GM19397 (cell line): ENCODE data around the gene CEBPG.

ENCODE experiments used
- ATAC-seq: cut with Tn5 transposase; IDR thresholded peaks from one replicate; pipeline ENCODE4 v1.9.1; 2021; ENCODE audit warnings: mild to moderate bottlenecking, moderate library complexity; ENCODE audit not compliant: unreplicated experiment

The CEBPG gene

DNA sequence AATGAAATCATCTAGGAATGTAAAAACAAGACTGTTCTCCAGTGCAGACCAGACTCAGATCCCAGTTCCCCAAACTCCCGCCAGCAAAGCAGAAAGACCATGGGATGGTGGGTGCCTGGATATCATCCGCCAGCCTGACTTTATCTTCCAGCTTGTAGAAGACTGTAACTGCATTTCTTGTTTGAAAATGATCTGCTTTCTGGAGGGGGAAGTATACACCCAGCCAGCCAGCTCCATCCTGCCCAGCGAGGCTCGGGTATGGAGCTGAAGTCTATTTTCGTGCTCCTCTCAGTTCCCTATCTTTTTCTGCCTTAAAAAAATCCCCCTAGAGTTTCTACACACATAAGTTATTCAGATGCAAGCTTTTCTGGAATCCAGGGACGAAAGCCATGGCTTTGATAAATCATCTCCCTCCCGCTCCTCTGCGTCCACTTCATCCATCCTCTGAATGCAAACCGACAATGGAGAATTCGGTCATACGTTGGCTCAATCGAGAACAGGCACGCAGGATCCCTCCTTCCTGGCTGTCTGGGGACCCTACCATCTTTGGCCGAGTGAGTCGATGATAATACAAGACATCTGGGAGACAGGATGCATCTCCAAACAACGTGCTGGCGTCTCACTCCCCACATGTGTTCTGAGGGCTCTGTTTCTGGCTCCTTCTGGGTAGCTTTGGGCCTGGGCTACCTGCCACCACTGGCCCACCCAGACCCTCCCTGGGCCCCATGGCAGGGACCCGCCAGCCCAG lies 31.2 kb downstream of the CEBPG start:
- ATAC-seq = no peak

DNA sequence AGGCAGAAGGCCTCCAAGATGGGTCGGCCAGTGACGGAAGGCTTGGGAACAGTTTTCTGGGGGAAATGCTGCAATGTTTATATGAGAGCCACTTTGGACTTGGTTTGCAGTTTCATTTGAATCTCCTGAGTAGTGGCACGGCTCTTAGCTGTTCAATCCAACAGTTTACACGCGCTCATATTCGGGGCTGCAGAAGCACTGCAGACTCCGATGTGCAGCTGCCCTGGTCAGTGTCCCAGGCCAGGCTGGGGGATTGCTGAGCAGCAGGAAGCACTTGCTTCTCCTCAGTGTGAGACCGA lies 31.7 kb downstream of the CEBPG start:
- ATAC-seq = no peak

DNA sequence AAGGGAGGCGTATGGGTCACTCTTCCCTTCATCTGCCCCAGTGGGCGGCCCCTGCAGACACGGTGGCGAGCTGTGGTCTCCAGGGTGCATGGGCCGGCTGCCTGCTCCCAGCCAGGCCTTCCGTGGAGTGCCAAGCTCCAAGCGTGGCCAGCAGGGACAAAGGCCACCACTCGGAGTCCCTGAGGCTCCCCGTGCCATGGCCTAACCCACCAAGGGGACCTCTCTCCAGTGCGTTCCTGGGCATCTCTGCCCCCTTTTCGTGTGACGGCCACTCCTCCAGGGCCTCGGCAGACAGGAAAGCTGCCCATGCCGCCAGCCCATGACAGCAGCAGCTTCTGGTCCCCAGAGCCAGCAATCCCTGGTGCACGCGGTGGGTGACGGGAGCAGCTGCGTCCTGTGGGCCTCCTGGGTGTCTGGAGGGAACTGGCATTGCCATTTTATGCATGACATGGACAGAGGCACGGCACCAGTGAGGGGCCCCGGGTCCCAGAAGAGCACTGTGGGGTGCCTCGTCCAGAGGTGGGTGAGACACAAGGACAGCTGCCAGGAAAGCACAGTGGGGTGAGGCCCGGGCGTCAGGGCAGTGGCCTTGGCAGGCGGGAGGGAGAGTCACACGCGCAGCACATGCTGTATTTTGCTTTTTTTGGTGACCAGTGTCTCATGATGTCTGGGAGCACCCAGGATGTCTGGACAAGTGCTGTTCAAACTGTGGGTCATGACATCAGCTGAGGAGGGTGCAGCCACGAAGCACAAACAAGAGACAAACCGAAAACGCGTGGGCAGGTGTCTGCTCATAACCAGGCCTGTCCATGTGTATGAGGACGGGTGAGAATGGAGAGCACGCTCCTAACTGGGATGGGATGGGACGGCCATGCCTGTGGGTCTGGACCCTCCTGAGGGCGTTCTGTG lies 32.3 kb downstream of the CEBPG start:
- no peak for ATAC-seq

DNA sequence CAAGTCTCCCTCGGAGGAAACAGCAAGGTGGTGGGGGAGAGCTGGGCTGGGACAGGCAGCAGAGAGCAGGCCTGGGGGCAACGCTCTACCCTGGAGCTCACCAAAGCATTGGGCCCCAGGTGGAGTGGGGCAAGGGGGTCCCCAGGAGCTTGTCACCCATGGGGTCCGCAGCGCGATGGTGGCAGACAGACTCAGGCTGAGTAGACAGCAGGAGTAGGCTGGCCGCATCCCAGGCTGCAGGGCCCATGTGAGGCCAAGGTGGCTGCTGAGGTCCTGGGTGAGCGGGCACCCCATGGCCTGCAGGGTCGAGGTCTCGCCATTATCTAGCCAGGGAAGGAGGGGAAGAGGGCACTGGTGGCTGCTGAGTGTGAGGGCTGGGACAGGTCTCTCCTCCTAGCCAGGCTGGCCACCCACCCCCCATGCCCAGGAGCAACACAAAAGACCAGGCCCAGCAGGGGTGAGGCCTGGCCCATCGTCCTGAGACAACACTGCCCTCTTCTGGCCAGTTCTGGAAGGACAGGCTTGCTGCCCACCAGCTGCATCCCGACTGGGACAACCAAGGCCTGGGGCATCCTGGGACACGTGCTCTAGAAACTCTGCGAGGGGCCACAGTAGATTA lies 33.1 kb downstream of the CEBPG start:
- no peak for ATAC-seq

DNA sequence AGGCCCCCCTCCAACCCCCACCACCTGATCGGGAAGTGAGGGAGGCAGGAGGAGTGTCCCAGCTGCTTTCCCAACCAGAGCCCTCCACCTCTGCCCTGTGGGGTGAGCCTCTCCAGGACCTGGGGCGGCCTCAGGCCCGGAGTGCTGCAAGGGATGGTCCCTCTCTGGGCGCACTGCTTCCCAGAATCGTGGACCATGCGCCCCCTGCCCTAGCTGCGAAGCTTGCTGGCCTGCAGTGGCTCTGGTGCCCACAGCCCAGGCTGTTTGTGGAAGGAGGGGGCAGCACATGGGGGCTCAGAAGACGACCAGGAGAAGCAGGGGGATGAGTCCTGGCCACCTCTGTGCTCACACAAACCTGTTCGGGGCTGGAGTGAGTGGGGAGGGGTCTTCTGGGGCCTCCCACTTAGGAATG lies 33.6 kb downstream of the CEBPG start:
- no peak for ATAC-seq

DNA sequence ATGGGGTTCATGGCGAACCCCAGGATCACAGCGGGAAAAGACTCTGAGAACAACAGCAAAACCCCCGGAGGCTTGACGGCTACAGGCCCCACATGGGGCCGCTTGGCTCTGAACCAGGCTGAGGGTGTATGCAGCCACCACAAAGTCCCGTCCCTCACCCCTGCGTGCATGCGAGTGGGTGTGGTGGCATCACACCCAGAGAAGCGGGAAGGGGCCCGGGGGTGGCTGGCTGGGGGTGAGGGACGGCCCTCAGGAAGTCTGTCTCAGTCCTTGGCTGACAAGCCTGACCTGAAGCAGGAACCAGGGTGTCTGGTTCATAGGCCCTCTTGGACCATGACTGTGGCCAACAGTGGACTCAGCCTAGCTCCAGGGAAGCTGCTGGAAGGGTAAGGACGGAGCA lies 34.2 kb downstream of the CEBPG start:
- ATAC-seq = no peak

DNA sequence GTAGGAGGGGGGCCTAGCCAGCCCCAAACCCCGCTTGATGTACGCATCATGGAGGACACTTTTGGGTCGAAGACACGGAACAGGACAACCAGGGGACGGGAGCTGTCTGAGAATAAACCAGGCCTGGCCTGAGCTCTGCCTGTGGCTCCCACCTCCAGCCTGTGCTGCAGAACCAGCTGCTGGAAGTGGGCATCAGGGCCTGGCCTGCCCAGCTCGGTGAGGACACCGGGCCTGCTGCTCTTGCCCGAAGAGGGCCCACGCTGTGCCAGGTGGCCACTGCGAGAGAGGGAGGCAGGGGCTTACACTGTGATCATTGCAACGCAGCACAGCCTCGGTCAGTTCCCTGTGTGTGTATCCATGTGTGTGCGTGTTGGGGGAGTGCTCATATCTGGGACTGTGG lies 34.6 kb downstream of the CEBPG start:
- ATAC-seq = no peak

DNA sequence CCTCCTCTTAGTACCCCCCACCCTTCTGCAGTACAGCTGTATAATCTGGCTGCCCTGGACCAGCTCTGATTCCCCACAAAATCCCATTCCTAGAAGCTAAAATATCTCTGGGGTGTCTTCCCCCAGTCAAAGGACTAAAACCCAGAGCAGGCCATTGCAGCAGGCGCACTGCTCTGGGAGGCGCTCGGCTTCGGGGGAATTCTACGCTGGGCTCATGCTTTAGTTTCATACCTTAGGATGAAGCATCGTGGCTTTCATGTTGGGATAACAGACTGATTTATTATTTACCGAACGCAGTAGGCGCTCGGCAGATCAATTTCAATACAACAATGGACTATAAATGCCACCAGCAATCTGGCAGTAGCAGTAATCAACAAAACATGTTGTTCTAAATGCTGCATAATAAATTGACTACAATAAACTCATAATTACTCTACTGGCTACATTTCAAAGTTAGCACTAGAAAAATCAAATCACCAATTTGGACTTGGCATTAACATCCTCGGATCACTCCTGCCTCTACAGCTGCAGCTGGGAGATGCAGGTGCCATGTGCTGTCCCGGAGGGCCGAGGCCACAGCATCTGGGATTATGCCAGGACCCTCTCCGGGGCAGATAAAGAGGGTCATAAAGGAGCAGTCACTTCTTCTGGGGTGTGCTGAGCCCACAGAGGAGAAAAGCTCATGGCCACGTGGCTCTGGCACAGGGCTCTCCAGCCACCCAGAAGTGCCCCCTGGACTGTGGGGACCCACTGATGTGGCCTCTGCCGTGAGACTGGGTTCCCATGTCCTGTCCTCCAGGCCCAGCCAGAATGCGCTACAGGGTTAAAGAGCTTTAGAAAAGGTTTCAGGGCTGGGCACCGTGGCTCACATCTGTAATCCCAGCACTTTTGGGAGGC lies 35.3 kb downstream of the CEBPG start:
- ATAC-seq = no peak

DNA sequence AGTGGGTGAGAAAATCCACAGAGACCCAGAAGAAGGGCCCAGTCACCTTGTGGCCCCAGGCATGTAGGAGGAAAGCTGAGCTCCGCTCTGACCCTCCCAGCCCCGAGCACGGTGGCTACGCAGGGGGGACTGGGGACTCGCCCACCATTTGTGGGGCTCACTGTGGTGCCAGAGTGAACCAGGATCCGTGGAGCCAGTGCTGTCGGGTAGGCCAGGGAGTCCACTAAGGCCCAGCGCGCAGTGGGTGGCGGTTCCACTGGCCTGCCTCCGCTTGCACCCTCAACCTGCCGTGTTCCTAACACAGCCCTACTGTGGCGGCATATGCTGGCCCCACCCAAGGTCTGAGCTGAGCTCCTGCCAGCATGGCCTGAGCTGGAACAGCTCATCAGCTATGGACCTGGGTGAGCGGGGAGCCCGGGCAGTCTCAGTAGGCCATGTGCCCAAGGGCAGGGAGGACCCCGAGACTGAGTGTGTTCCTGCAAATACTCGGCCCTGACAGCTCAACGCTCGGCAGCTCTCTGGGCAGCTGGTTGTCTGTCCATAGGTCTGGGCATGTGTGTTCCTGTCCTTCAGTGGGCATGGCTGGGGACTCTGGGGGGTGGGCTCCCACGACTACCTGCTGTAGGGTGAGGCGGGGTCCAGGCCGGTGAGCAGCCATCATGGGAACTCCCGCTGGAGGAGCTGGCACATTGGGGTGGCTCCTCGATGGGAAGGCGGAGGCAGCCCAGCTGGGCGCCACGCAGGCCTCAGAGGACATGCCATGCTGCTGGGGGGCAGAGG lies 36.6 kb downstream of the CEBPG start:
- ATAC-seq = no peak

DNA sequence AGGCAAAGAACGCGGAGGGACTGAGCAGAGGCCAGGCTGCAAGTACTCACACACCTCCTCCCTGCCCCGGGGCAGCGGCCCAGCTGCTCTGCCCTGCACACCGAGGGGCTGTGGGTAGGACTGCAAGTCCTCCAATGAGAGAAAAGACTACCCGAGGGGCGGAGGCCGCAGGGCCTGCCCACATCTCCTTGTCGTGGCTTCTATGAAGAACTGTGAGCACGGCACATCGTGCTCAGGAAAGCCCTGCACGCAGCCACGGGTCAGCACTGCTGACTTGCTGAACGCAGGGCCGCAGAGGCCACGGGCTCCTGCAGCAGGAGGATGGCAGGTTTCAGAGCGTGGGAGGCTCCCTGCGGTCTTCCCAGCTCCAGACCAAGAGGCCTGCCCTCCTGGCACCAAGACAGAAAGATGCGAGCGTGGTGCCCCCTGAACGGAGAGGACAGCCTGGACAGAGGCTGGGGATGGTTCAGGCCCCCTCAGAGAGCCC lies 37.4 kb downstream of the CEBPG start:
- no peak for ATAC-seq

DNA sequence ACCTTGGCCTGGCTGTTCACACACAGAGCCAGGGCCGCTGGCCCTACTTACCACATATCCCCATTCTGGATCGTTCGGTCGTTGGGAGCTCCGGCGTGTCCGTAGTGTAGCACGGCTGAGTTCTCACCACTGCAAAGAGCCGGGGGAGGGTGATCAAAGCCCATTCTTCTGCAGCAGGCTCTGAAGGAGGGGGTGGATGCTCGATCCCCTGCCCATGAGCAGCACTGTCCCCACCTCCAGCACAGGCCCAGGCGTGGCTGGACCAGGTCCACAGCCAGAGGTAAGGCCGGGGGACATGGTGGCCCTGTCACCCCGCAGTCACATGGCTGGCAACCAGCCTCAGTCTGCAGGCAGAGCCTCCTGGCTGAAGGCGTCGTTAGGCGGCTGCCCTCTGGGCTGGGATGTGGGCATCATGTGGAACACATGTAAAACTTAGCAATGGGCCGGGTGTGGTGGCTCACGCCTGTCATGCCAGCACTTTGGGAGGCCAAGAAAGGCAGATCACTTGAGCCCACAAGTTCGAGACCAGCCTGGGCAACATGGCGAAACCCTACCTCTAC lies 38.2 kb downstream of the CEBPG start:
- ATAC-seq = no peak

DNA sequence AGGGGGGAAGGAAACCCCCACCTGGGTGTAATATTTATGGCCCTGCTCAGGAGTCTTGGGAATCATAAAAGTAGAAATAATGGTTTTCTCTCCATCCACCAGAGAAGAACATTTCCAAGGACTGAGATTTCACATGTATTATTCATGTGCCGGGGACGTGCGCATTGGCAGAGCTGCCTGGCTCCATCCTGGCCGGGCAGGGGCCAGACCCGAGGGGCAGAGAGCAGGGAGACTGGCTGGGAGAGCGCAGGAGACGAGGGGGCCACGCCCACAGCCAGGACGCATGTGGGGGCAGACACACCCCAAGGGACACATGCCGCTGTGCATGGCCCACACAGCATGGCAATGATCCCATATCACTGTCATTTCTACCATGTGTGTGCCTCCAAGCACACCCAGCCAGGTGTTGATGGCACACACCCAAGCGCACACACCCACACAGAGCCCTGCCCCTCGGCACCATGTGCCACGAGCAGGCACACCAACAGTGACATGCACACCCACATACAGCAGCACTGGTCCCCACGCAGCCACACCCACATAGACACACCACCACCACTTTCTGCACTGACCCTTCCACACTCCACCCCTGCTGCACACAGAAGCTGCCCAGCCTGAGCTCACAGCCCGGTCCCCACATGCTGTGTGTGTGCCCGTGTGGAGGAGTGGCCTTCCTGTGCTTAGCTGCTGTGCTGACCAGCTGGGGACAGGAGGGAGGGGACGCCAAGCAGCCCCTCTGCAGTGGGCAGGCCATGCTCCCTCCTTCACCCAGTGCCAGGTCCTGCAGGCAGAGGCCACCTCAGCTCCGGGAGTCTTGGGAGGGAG lies 39.3 kb downstream of the CEBPG start:
- no peak for ATAC-seq

DNA sequence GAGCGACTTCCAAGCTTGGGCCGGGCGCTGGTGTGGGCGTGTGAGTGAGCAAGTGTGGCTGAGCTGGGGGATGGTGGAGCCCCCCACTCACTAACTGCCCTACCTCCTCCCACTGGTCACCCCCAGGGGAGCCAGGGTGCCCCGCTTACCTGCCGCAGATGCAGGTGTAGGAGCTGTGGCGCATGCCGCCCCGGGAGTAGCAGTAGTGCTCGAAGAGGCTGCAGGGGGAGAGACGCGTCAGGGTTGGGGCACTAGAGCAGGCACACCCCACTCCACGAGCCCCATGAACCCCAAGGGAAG lies 39.9 kb downstream of the CEBPG start:
- ATAC-seq = no peak

DNA sequence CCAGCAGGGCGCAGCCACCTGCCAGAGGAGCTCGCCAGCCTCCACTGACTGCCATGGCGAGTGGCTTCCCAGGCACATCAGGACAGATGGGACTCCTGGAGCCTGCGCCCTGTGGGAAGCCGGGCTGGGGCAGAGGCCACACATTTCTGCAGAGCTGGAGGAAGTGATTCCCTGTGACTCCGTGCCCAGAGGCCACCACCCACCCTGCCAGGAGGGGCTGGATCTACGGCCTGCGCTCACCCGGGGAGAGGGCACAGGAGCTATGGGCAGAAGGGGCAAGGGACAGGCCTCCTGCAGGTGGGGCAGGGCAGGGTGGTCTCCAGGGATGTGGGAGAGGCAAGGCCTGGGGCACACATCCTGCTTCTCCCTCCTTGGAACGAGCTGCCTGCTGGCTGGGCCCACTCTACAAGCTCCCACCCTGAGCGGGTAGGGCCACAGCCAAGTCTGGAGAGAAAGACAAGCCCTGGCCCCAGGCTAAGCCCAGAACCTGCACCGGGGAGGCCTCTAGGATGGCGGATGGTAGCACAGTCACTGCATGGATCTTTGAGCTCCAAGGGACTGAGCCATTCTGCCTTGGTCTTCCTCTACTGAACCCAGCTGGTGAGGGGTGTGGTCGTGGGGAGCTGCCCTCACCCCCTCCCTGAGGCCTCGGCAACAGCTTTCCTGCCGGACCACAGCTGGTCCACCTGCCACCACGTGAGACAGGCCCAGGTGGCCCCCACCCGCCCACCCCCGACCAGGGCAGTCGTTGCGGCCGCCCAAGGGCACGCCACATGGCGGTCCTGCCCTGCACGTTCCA lies 40.6 kb downstream of the CEBPG start:
- no peak for ATAC-seq

DNA sequence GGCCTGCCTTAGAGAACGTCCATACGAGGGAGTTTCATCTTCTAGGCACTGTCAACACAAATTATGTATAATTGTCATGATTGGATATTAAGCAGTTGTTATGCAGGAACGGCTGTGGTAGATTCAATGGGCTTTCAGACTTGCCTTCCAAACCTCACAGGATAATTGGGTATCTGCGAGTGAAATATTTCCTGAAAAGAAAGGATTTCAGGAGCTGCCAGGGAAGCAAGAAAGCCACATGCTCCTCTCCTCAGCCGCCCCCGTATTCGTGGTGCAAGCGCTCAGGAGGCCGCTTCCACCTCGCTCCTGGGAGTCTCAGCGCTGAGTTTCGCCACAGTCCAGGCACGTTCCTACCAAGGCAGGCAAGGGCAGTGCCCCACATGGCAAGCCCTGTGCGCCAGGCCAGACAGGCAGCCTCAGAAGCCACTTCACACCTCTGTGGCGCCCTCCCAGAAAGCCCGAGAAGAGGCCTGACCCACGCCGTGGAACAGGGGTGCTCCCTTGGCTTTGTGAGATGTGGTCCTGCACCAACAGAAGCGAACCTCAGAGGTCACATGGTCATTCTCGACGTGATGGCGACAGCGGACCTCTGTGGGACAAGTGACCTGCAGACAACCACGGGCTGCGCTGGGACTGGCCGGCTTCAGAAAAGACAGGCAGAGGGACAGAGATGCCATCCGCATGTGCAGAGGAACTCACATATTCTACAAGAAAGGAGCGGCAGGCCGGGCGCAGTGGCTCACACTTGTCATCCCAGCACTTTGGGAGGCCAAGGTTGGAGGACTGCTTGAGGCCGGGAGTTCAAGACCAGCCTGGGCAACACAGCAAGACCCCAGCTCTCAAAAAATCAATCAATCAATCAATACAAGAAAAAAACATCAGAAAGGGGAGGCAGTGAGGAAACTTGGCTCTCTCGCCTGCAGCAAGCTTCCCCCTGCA lies 41.4 kb downstream of the CEBPG start:
- ATAC-seq = no peak

DNA sequence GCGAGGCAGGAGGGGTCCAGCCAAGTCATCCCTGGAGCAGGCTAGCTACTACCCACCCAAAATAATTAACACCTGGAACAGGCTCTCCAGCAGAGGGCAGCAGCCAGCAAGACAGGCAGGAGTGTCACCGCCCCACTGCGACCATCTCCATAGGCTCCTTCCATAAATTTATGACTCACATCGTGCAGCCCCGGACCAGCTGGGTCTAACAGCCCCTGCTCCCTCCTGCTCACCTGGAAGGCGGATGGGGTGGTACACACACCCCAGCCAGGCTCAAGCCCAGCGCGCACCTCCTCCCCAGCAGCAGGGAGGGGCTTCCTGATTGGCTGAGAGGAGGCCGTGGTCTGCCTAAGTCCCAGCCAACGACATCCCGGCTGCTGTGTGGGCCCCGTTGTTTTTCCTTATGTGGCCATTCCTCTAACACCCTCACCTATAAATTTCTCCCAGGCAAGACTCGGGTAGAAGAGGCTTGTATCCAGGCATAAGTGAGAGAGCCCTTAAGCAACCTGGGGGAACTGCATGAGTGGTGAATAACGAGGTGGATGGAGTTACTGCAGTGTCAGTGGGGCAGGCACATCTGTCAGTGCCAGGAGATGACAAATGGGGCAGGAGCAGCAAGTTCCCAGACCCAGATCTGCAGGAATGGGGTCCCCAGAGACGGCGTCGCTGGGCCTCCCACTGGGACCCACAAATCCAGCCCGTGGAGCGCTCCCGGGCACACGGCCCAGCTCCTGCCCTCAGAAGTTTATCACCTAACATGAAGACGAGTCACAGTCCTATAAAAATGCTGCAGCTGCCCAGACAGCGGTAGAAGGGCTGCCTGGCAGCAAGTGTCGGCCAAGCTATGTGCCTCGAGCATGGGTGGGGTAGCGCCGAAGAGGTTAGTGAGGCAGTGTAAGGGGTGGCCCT lies 43.1 kb downstream of the CEBPG start:
- no peak for ATAC-seq
